Endothelial cell (in vitro differentiated cells): ENCODE results near the gene TEX9. TPM values are rescaled to one million over a fixed set of nuclear protein-coding genes. Genes with fewer than 3 reads are reported as not detected.

Experiments used
- DNase-seq: peaks from one replicate; pipeline ENCODE4 v3.0.0; 2021; ENCODE audit warnings: low spot score
- H3K27ac Mint-ChIP-seq: one replicate; pipeline ENCODE4 v1.8.0; 2021; ENCODE audit warnings: mixed read lengths, inconsistent platforms; ENCODE audit not compliant: unreplicated experiment
- H3K27me3 Mint-ChIP-seq: one replicate; pipeline ENCODE4 v1.8.0; 2021; ENCODE audit warnings: mild to moderate bottlenecking, moderate library complexity, mixed read lengths, inconsistent platforms; ENCODE audit not compliant: unreplicated experiment
- H3K36me3 Mint-ChIP-seq: one replicate; pipeline ENCODE4 v1.8.0; 2021; ENCODE audit warnings: mild to moderate bottlenecking, low read depth, mixed read lengths, inconsistent platforms; ENCODE audit not compliant: unreplicated experiment
- H3K4me1 Mint-ChIP-seq: one replicate; pipeline ENCODE4 v1.8.0; 2021; ENCODE audit warnings: mild to moderate bottlenecking, mixed read lengths, inconsistent platforms; ENCODE audit not compliant: unreplicated experiment
- H3K4me3 Mint-ChIP-seq: one replicate; pipeline ENCODE4 v1.8.0; 2021; ENCODE audit warnings: mild to moderate bottlenecking, mixed read lengths, inconsistent platforms; ENCODE audit not compliant: unreplicated experiment
- H3K9me3 Mint-ChIP-seq: one replicate; pipeline ENCODE4 v1.8.0; 2021; ENCODE audit warnings: mixed read lengths, inconsistent platforms; ENCODE audit not compliant: unreplicated experiment
- CTCF ChIP-seq: fragments of 200-600 bp; sonication (generic); IDR thresholded peaks from one replicate; pipeline ENCODE4 v1.5.0; 2021; ENCODE audit warnings: antibody characterized with exemption; ENCODE audit not compliant: unreplicated experiment
- total RNA-seq: library from RNA; stranded (reverse); fragmentation: NEBNext Ultra II Directional; extraction: Animal tissue kit (Norgen Biotek cat#: 25700); gene quantifications from one replicate; pipeline ENCODE4 v1.2.1, GENCODE V29; 2021; ENCODE audit not compliant: unreplicated experiment

Gene TEX9
- total RNA-seq, 1 donor from 2014 or later: 12.8 TPM

GRCh38 chr15:56432304-56432703 lies 67.1 kb downstream of the TEX9 start:
- no peak for TF ChIP-seq CTCF
- Mint-ChIP-seq H3K27ac (no peak overlapping the region), H3K9me3 (no peaks in the 10 kb centered on the region), H3K4me3 (no peak overlapping the region), H3K27me3 (no peaks in the 10 kb centered on the region), H3K4me1 (no peaks in the 10 kb centered on the region), H3K36me3 (peaks cover 10% of the 10 kb centered on the region)
- DNase-seq: no peak

GRCh38 chr15:56440214-56440770 lies 75.1 kb downstream of the TEX9 start:
- Mint-ChIP-seq H3K4me1 (no peaks in the 10 kb centered on the region), H3K9me3 (no peaks in the 10 kb centered on the region), H3K27me3 (no peaks in the 10 kb centered on the region), H3K36me3 (peaks cover 10% of the 10 kb centered on the region), H3K27ac (no peak overlapping the region), H3K4me3 (no peak overlapping the region)
- no peak for DNase-seq
- no peak for TF ChIP-seq CTCF

GRCh38 chr15:56442354-56442753 lies 77.1 kb downstream of the TEX9 start:
- Mint-ChIP-seq H3K36me3 (no peaks in the 10 kb centered on the region), H3K27ac (no peak overlapping the region), H3K4me3 (no peak overlapping the region), H3K27me3 (no peaks in the 10 kb centered on the region), H3K9me3 (no peaks in the 10 kb centered on the region), H3K4me1 (no peaks in the 10 kb centered on the region)
- no peak for TF ChIP-seq CTCF
- DNase-seq: no peak

- Mint-ChIP-seq H3K9me3 (no peaks in the 10 kb centered on the region), H3K27me3 (no peaks in the 10 kb centered on the region), H3K4me3 (no peak overlapping the region), H3K36me3 (no peaks in the 10 kb centered on the region), H3K4me1 (no peaks in the 10 kb centered on the region), H3K27ac (no peak overlapping the region)
- no peak for TF ChIP-seq CTCF
- no peak for DNase-seq
These were observed 80.5 kb downstream of the TEX9 start for GRCh38 chr15:56445746-56446145.

GRCh38 chr15:56454836-56455235 lies 89.6 kb downstream of the TEX9 start:
- no peak for TF ChIP-seq CTCF
- Mint-ChIP-seq H3K27me3 (no peaks in the 10 kb centered on the region), H3K36me3 (no peaks in the 10 kb centered on the region), H3K9me3 (no peaks in the 10 kb centered on the region), H3K27ac (peak overlapping the region; percentile 97), H3K4me3 (no peak overlapping the region), H3K4me1 (peaks cover 16% of the 10 kb centered on the region)
- no peak for DNase-seq
